ENCODE data around the gene KRTDAP.
A peak's percentile ranks its signal among the peaks of the same experiment; 100 is the strongest.
"Not testable (repeated sequence)": the region's sequence is repeated elsewhere in the genome, so short reads cannot be mapped to it uniquely, and the experiment has no call there.

The KRTDAP gene

GRCh38 chr19:35474594-35474993 is 15.7 kb downstream of the KRTDAP start:
- H3K4me1 Mint-ChIP-seq, H3K4me3 Mint-ChIP-seq, H3K36me3 Mint-ChIP-seq, H3K9me3 Mint-ChIP-seq, H3K27ac Mint-ChIP-seq, H3K27me3 Mint-ChIP-seq: not testable (repeated sequence)

DNA sequence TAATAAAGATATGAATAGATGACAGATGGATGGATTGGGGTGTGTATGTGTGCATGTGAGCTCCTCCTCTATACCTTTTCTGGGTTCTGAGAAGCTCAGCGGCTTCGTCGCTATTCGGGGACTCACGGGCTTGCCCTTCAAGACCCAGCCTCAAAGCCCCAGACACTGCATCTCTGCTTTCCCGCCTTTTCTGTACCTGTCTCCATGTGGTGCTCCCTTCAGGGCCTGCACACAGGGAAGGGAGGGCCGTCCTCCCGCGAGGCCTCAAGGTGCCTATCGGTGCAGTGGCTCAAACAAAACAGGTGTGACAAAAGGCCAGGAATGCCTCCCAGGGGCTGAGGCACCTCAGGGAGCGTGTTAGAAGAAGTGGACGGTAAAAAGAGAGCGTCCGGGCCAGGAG is 16.2 kb downstream of the KRTDAP start:
- Mint-ChIP-seq H3K27ac (no peak overlapping the region), H3K9me3 (no peaks in the 10 kb centered on the region), H3K27me3 (no peaks in the 10 kb centered on the region), H3K4me1 (no peaks in the 10 kb centered on the region), H3K36me3 (no peaks in the 10 kb centered on the region), H3K4me3 (no peak overlapping the region)

GRCh38 chr19:35471946-35472345 is 18.3 kb downstream of the KRTDAP start:
- Mint-ChIP-seq H3K36me3 (no peaks in the 10 kb centered on the region), H3K27ac (no peak overlapping the region), H3K27me3 (no peaks in the 10 kb centered on the region)

DNA sequence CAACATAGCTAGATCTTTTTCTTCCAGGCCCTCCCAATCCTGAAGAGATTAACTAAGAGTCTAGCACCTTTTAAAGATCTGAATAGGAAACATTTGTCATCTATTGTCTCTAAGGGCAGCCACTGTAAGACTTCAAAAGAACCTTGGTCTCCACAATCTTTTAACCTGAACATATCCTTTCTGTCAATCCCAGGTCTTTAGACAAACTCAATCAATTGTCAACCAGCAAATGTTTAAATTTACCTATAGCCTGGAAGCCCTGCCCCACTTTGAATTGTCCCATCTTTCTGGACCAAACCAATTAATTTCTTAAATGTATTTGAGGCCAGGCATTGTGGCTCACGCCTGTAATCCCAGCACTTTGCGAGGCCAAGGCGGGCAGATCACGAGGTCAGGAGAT is 19.2 kb downstream of the KRTDAP start:
- H3K9me3 Mint-ChIP-seq, H3K4me1 Mint-ChIP-seq, H3K27me3 Mint-ChIP-seq, H3K36me3 Mint-ChIP-seq, H3K4me3 Mint-ChIP-seq, H3K27ac Mint-ChIP-seq: not testable (repeated sequence)

More at GRCh38 chr19:35471946-35472345, 18.3 kb downstream of the KRTDAP start:
- H3K9me3 Mint-ChIP-seq: no peaks in the 10 kb centered on the region
- no peaks in the 10 kb centered on the region for H3K4me1 Mint-ChIP-seq
- no peak overlapping the region for H3K4me3 Mint-ChIP-seq

DNA sequence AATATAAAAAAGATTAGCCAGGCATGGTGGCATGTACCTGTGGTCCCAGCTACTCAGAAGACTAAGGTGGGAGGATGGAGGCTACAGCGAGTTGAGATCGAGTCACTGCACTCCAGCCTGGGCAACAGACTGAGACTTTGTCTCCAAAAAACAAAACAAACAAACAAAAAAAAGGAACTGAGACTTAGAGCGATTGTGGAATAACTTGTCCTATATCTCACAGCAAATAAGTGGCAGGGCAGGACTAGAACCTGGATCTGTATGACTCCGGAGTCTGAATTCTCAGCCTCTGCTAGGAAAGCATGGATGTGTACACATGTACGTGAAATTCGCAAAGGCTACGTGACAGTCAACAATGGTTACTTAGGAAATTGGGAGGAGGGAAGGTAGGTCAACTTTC is 20.1 kb downstream of the KRTDAP start:
- Mint-ChIP-seq H3K27ac (peak overlapping the region; percentile 35), H3K27me3 (no peaks in the 10 kb centered on the region), H3K36me3 (no peaks in the 10 kb centered on the region), H3K4me3 (no peak overlapping the region), H3K4me1 (no peaks in the 10 kb centered on the region), H3K9me3 (no peaks in the 10 kb centered on the region)

DNA sequence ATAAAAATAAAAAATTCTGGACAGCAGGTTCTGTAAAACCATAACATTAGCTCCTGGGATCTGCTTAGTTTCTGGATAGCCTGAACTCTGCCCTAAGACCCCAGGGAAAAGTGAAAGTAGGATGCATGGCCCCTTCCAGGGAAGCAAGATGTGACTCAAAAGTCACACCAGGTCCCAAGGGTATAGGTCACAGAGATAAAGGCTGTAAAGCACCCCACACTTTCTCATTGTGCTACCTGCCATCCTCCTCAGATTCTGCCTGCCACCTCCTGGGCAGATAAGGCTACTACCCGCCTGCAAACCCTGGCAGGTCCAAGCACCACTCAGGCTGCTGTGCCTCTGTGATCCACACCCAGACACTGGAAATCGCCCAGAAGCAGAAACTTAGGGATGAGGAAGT is 21.6 kb downstream of the KRTDAP start:
- Mint-ChIP-seq H3K4me1 (peaks cover 5% of the 10 kb centered on the region), H3K36me3 (no peaks in the 10 kb centered on the region), H3K27me3 (no peaks in the 10 kb centered on the region), H3K27ac (no peak overlapping the region), H3K9me3 (no peaks in the 10 kb centered on the region), H3K4me3 (no peak overlapping the region)

DNA sequence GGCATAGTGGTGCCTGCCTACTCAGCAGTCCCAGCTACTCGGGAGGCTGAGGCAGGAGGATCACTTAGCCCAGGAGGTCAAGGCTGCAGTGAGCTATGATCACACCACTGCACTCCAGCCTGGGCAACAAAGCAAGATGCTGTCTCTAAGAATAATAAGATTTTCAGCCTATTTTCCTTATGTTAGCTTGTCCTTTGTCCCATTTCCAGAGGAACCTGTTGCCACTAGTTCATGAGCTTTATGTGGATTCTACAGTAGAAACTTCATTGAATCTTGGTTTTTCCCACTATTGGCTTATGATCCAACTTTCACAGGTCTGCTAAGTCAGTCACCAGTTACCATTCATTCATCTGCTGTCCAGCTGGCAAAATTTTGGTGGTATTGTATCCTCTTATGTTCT is 24.0 kb downstream of the KRTDAP start:
- Mint-ChIP-seq H3K4me3 (no peak overlapping the region), H3K4me1 (peaks cover 21% of the 10 kb centered on the region), H3K27ac (no peak overlapping the region), H3K9me3 (no peaks in the 10 kb centered on the region), H3K27me3 (no peaks in the 10 kb centered on the region), H3K36me3 (no peaks in the 10 kb centered on the region)

GRCh38 chr19:35462956-35463355 is 27.3 kb downstream of the KRTDAP start:
- not testable (repeated sequence) for H3K9me3 Mint-ChIP-seq, H3K36me3 Mint-ChIP-seq, H3K27me3 Mint-ChIP-seq
- Mint-ChIP-seq H3K27ac (peak overlapping the region; percentile 66), H3K4me3 (peak overlapping the region; percentile 66), H3K4me1 (peaks cover 26% of the 10 kb centered on the region)

DNA sequence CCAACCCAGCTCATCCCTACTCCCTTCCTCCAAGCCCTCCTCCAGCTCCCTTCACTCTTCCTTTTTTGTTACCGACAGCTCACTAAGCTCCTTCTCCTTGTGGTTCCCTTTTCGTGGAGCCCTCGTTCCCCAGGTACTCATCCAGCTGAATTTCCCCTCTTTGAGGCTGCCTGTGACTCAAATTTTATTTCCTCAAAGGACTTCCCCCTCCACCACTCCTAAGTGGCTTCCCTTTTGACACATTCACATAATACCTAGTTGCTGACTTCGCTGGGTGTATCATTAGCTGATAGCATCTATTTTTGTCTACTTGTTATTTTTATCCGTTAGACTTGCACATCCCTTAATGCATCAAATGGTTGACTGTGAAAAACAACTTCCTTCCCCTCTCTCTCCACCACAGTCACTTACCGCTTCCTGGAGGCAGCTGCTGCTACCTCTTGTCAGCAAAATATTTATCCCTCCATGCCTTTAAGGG is 27.7 kb downstream of the KRTDAP start:
- Mint-ChIP-seq H3K4me3 (peak overlapping the region; percentile 66), H3K27me3 (no peaks in the 10 kb centered on the region), H3K9me3 (no peaks in the 10 kb centered on the region), H3K36me3 (no peaks in the 10 kb centered on the region), H3K27ac (peak overlapping the region; percentile 66), H3K4me1 (peaks cover 26% of the 10 kb centered on the region)

GRCh38 chr19:35461788-35462187 is 28.5 kb downstream of the KRTDAP start:
- H3K36me3 Mint-ChIP-seq, H3K4me3 Mint-ChIP-seq, H3K27ac Mint-ChIP-seq, H3K9me3 Mint-ChIP-seq, H3K27me3 Mint-ChIP-seq: not testable (repeated sequence)
- peaks cover 26% of the 10 kb centered on the region for H3K4me1 Mint-ChIP-seq

DNA sequence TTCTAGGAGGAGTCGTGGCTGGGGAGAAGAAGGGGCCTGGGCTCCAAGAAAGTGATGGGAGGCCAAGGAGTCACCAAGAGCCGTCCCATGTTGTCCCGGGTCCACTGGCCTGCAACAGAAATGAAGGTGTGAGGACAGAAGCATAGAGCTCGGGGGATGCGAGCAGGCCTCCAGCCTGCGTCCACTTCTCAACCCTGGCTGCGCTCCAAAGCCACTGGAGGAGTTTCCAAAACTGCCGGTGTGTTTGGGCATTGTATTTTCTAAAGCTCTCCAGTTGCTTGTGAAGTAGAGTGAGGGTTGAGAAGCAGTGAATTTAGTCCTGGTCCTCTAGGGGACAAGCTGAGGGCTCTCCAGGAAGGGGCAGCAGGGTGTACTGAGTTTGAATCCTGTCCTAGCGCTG is 29.2 kb downstream of the KRTDAP start:
- Mint-ChIP-seq H3K9me3 (no peaks in the 10 kb centered on the region), H3K27ac (no peak overlapping the region), H3K4me3 (no peak overlapping the region), H3K27me3 (no peaks in the 10 kb centered on the region), H3K36me3 (no peaks in the 10 kb centered on the region), H3K4me1 (peaks cover 26% of the 10 kb centered on the region)

DNA sequence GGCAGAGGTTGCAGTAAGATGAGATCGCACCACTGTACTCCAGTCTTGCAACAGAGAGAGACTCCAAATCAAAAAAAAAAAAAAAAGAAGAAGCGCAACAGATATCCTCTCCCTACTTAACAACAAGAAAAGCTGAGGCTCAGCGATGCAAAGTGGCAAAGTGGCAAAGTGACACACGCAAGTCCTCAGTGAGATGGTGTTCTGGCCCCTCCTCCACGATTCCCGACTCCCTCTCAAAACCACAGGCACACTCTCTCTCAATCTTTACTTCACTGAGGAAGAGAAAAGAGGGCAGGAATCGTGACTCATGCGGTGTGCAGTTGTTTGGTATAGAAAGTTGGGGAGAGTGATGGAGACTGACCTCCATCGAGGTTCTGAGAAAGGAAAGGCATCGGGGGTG is 29.7 kb downstream of the KRTDAP start:
- Mint-ChIP-seq H3K4me1 (peaks cover 31% of the 10 kb centered on the region), H3K27ac (peak overlapping the region; percentile 13), H3K9me3 (no peaks in the 10 kb centered on the region), H3K4me3 (no peak overlapping the region), H3K36me3 (no peaks in the 10 kb centered on the region), H3K27me3 (no peaks in the 10 kb centered on the region)

DNA sequence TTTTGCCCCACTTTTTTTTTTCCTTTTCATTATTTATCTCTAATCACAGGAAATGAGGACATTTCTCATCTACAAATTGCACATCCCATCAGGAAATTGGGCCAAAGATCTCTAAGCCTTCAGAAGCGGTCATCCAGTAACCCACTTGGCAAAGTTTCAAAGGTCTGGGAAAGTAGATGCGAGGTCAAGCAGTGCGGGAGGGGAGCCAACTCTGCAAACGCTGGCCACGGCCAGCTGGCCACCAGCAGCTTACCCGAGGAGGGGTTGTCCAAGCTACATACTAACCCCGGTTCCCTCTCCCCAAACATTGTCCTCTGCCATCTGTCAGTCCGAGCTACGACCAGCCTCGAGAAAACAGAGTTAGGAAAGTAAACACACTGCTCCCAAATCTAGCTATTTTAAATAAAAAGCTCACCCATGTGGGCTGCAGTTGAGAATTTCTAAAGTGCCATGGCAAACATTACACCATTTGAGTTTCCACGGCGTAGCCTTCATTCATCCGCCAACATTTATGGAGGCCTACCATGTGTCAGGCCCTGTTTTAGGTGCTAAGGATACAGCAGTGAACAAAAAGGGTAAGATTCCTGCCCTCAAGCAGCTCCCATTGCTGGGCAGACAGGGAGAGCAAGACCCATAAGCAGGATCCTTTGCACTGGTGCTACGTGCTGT is 30.7 kb downstream of the KRTDAP start:
- no peaks in the 10 kb centered on the region for H3K36me3 Mint-ChIP-seq
- H3K27me3 Mint-ChIP-seq: no peaks in the 10 kb centered on the region
- no peaks in the 10 kb centered on the region for H3K9me3 Mint-ChIP-seq
- peaks cover 32% of the 10 kb centered on the region for H3K4me1 Mint-ChIP-seq
- H3K27ac Mint-ChIP-seq: no peak overlapping the region
- no peak overlapping the region for H3K4me3 Mint-ChIP-seq

DNA sequence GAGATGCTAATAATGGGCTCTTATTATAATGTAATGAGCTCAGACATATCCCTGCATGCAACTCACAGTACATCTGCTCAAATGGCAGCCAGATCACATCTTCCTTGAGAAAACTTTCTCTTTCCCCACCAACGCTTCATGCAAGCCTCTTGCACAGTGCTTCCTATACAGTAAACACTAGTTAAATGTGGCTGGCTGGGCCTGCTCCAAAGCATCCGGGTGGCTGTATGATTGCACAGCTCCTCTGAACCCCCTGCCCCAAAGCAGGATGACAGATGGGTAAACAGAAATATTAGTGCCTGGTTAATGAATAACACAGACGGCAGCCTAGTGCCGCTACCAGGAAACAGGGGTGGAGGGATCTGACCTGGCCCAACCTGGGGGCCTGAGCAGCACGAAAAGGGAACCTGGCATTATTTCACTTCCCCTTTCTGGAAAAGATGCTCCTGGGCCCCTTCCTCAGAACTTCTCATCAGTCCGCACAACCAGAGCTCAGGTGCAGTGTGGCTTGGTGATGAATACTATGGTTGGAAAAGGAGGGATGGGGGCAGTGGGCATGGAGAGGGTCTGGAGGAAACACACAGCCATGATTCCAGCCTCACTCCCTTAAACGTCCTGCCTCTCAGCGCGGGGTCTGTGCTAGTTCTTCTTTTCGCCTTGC is 31.4 kb downstream of the KRTDAP start:
- H3K9me3 Mint-ChIP-seq: no peaks in the 10 kb centered on the region
- H3K27me3 Mint-ChIP-seq: no peaks in the 10 kb centered on the region
- H3K4me3 Mint-ChIP-seq: no peak overlapping the region
- peaks cover 29% of the 10 kb centered on the region for H3K4me1 Mint-ChIP-seq
- H3K36me3 Mint-ChIP-seq: no peaks in the 10 kb centered on the region
- H3K27ac Mint-ChIP-seq: no peak overlapping the region

- H3K4me3 Mint-ChIP-seq: no peak overlapping the region
- H3K9me3 Mint-ChIP-seq: no peaks in the 10 kb centered on the region
- H3K27ac Mint-ChIP-seq: no peak overlapping the region
These were observed 32.1 kb downstream of the KRTDAP start for GRCh38 chr19:35458192-35458591.

GRCh38 chr19:35457173-35457572 is 33.1 kb downstream of the KRTDAP start:
- no peak overlapping the region for H3K4me3 Mint-ChIP-seq
- no peak overlapping the region for H3K27ac Mint-ChIP-seq
- peaks cover 19% of the 10 kb centered on the region for H3K4me1 Mint-ChIP-seq
- no peaks in the 10 kb centered on the region for H3K36me3 Mint-ChIP-seq
- no peaks in the 10 kb centered on the region for H3K9me3 Mint-ChIP-seq
- no peaks in the 10 kb centered on the region for H3K27me3 Mint-ChIP-seq

More at GRCh38 chr19:35458192-35458591, 32.1 kb downstream of the KRTDAP start:
- Mint-ChIP-seq H3K27me3 (no peaks in the 10 kb centered on the region), H3K4me1 (peaks cover 24% of the 10 kb centered on the region), H3K36me3 (no peaks in the 10 kb centered on the region)
